GM19240 (cell line): ENCODE measurements around the gene LPP.

Experiments used
- DNase-seq: peaks from one replicate; pipeline ENCODE4 v3.0.0; 2011; ENCODE audit warnings: low spot score; ENCODE audit not compliant: insufficient read length

LPP gene

DNA sequence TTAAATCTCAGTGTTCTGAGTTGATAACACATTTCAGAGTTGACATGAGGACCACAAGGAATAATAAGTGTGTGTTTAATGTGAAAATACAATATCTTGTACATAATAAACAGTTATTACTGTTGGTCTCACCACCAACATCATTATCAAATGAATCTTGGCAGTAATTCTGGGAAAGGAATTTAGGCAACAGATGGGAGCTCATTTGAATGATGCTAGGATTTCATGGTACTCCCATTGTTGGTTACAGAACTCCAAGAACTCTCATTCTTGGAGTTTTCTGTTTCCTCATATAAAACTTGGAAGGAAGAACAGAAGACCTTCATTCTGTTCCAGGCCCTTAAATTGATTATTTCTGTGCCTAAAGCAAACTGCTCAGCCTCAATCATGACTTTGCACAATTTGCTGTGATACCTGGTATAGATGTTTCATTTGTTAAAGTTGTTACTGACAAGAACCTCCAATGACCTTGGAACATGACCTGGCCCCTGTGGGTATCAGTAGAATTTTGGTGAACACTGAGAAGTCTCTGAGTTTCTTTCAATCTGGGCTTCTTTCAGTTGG, 385.8 kb downstream of the LPP start:
- DNase-seq = no peak

DNA sequence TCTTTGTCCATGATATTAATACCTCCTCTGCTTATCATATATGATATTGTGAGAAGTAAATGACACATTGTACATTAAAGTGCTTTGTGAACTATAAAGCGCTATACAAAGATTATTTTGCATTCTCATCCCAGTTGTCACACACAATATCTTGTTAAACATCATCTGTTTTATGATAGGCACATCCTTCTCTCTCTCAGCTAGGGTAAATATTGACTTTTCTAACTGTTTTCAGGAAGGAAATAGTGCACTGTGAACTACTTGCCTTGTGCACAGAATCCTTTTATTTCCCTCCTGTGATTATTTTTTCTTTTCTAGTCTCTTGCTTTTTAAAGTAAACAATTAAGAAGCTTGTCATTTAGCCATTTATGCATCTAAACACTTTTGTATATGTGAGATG, 388.2 kb downstream of the LPP start:
- no peak for DNase-seq

DNA sequence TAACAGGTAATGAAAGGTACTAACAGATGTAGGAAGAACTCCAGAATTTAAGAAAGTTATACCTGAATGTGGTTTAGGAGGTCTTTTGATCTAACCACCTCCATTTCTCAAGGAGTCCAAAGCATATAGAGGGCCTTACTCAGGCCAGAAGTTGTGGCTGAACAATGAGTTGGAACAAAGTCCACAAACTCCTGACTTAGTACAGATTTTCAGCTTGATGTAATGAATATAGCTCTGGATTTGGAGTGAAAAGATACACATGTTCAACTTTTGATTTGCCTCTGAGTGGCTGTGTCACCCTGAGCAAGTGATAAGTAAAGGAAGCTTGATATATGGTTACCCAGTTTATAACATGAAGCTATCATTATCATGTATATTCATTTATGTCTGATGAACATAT, 390.1 kb downstream of the LPP start:
- DNase-seq = no peak

DNA sequence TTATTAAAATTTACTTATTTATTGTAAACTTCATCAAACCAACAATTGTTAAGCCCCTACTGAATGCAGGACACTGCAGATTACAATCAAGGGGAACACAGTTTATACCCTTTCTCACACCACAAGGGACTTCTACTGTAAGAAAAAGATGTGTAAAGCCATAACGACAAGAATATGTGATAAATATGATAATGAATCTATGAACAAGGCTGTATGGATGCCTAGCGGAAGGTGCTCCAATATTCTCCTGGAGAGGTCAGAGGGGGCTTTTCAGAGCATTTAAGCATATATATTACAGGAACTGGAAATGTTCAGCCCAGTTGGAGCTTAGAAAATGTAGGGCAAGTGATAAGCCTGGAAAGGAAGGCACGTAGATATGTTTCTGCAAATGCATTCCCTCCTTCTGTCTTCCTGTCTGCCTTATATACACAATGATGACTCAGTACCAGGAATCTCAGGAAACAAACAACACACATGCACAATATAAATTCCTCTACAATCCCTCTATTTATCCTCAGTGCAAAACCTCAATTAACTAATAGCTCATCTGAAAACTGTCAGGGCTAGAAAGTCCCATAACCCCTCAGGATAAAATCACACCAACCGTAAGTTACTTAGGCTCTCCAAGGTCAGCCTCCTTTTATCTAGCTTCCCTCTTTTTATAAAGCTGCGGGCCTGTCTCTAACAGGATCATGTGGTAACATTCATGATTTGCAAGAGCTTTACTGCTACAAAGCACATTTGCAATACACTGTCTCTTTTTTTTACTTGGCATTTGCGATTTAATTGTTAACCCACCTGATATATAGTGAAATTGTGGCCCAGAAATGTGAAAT, 393.1 kb downstream of the LPP start:
- DNase-seq = no peak

DNA sequence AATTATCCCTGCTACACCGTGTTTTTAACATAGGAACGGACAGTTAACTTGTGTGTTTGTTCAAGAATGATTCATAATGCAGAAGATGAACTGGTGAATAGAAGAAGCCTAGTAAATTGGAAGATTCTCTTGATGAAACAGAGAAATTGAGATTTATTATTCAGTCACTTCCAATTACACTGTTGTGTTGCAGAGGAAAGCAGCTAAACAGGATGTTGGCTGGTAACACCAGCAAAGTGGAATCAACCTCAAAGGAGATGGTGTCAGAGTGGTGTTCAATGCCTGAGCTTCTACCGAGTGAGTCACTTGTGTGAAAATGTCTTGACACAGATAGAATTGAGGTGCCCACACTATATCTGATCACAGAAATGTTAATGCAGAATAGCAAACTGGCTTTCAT, 399.6 kb downstream of the LPP start:
- no peak for DNase-seq

DNA sequence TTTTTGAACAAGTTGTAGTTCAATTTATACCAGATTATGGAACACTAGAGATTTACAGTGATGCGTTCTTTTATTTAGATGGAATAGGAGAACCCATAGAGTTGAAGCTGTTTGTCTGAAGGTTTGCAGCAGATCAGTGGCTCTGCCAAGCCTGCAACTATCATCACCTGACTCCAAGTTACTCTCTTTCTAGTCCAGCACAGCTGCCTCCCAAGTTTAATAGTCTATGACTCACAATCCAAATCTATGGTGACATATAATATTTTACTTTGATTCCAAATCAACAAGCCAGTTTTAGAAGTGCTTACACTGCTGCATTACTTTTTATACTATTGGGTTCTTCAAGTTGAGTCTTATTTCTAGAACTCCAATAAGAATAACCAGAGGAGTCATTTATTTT, 400.4 kb downstream of the LPP start:
- no peak for DNase-seq

DNA sequence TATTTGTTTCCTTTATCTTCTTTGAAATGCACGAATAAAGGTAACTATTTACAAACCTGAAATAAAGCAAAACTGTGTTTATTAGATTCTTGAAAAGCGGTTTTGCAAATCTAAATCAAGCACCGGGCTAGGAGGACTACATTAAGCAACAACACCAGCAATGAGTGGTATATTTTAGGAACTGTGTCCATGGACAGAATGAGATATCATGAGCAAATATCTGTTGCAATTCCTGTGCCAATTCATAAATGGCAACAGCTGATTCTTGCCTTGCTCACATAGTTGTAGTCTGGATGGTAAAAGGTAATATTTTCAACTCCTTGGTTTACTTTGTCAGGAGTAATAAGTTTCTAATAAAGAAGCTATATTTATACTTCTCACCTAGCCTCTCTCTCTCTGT, 403.3 kb downstream of the LPP start:
- DNase-seq = no peak

DNA sequence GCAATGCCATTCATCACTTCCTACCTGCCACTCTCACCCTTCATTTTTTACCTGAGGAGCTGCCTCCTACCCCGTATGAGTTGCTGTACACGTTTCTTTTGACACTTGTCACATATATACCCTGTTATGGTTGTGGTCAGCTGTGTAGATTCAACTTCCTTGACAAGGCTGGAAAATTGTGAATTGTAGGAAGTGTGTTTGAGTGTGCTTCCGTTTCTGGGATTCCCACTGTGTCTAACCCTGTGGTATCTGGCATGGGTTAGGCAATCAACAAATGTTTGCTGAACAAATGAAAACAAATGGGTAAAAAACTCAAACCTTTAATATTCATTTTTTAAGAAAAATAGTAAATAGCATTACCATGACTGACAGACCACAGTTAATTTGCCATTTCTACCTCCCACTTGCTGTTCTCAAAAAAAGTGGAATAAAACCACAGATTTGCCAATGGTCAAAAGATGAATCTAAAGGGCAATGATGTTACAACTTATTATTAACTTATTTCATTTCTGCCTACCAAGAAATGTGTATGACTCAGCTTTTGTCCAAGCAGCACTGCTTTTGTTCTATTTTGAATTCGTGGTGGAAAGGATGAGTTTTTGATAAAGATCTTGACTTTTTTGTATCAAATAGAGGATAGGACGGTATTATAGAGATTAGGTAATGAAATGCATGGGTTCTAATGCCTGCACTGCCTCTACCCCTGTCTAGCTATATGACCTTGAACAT, 404.6 kb downstream of the LPP start:
- DNase-seq = no peak

DNA sequence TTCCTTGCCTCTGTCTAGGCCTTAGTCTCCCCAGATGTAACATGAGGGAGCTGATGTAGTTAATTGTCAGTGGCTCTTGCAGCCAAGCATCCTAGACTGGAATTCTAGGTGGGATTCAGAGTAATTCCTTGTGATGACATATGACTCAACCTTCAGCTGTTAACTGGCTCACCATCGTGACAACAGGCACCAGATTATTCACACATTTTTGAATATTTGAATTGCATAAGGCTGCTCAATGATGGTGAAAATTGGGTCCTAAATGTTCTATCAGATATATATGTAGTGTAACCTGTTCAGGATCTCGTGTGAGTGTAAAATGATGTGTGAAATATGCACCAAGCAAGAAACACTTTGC, 405.1 kb downstream of the LPP start:
- DNase-seq = no peak

DNA sequence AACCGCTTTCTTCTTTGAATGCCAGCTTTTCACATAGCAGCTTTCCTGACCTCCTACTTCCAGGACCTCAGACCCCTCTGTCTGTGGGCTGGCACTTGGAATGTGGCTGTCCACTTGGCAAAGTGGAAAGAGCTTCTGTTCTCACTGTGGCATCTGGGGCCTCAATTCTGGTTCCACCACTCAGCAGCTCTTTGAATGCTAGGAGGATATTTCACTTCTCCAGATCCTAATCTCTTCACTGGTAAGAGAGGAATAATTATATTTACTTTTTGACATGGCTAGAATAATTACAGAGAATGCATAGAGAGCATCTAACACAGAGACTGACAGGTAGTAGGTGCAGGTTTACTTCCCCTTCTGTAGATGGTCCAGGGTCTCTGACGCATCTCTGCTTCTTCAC, 405.9 kb downstream of the LPP start:
- no peak for DNase-seq

DNA sequence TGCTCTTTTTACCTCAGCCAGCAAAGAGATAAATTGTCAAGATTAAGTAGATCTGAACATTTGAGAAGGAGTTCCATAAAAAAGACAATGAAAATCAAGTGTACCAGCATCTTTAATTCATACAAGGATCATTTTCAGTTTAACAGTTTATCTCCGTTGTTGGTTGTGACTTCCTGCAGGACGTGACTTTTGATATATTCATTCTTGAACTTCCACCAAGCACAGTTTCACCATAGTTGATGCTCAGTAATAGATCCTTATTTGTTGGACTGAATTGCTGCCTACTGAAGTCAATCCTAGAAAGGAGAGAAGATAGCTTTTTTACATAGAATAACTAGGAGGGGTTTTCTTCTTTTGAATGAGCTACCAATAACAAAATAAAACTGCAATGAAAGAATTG, 408.2 kb downstream of the LPP start:
- no peak for DNase-seq

DNA sequence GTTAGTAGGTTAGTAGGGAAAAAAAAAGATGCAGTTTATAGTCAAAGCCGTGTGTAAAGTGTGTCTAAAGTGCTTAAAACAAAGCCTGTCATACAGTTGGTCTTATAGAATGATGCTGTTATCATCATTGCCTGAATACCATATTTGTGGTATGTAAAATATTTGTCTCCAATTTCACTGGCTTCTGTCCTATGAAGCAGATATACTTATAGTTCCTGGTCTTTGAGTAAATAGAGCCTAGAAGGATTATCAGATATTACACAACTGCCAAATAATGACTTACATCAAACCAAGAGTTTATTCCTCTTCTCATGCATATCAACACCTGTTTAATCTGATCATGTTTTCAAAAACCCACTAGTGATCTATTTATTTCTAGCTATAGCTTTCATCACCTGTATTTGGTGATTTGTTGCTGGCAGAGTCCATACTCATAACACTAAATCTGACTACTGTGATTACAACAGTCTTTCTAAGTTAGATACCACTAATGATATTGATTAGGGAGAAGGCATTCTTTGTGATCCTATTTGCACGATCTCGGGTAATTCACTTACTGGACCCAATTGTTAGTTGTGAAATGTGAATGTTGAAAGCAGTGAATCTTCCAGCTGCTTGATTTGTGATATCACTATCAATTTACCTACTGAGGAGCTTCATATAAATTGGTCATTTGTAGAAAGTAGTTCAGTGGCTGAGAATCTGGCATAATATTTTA, 413.7 kb downstream of the LPP start:
- DNase-seq = no peak

DNA sequence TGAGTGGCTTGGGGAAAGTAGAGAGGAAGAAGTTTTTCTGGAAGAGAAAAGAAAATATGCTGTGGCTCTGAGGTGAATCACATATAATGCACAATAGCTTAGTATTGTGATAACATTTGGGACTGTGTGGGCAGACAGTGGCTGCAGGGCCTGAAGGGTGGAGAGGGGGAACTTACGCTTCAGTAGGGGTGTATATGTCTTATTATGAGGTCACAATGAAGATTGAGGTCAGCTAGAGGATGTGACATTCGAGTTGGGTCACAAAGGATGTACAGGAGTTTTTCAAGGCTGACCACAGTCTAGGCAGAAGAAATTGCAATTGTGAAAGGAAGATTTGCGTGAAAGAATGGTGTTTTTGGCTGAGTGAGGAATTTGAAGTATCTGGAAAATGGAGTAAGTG, 414.8 kb downstream of the LPP start:
- no peak for DNase-seq

DNA sequence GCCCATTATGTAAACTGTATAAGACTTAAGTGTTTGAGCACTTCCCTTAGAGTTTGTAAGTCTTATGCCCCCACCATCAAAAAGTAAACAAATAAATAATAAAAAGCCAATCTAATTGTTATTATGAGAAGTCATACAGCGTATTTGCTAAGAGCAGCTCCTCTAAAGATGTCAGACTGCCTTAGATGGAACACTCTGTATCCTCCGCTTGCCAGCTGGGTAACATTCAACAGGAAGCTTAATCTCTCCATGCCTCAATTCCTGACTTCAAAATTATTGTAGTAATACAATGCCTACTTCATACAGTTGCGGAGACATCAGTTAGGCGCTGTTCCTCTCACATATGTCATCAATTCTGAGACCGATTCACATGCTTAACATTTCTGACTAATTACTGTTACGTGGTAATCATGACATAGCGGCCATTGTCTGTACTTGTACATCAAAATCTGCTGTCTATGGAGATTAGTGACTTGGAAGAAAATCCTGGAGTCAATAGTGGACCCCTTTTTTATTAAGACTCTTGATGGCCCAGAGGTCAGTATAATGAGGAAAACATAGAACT, 417.7 kb downstream of the LPP start:
- no peak for DNase-seq

DNA sequence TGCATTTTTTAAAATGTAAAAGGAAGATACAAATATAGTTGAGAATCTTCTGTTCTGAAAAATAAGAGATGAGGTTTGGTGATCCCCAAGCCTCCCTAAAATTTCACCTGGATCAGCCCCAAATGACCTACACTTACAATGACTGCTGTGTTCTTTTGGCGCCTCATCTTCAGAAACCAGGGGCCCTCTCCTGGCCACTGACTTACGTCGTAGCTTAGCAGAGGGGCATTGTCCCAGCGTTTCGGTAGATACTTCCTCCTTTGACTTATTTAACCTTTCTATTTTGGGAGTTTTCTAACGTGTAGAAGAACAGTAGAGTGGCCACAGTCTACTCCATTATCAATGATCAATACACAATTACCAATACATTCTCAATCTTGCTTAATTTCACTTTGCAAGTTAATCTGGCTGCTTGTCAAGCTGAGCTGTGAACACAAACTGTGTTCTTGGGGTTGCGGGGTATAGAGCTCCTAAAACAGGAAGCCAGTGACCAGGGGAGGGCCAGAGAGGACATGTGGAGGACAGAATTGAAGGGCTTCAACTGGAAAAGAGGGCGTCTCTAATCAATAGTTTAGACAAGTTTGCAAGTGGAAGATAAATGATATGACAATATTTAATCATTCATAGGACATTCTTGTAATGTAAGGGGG, 419.5 kb downstream of the LPP start:
- DNase-seq = no peak

DNA sequence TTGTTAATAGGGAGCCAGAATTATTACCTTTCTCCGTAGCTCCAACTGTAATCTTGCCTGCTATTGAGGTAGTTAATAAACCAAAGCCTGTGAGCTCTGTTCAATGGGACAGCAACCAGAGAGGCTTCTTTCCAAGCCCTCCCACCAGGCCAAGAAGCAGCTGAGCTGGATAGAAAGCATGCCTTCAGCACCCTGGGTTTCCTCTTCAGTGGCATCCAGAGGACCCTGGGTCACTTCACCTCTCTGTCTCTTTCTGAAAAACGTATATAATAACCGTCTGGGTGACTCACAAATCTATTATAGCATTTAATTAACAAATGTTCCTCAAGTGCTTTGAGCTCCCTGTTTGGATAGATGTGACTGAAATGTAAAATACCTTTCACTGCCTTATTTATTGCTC, 420.0 kb downstream of the LPP start:
- DNase-seq = no peak

DNA sequence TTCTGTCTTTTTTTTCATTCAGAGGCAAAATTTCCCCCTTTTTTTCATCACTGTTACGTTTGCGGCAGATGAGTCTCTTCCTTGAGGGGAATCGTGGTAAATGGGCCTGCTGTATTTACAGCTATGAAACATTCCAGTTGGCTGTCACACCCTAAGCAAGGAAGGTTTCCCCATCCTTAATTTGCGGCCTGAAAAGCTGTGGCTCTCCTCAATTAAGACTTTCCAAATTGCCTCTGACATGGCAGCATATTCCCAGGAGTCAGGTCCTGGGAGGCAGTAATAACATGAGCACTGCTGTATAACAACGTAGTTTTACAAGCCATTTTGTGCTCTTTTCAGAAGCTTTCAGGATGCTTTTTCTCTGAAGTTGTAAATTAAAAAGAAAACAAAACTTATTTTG, 420.9 kb downstream of the LPP start:
- DNase-seq = no peak

DNA sequence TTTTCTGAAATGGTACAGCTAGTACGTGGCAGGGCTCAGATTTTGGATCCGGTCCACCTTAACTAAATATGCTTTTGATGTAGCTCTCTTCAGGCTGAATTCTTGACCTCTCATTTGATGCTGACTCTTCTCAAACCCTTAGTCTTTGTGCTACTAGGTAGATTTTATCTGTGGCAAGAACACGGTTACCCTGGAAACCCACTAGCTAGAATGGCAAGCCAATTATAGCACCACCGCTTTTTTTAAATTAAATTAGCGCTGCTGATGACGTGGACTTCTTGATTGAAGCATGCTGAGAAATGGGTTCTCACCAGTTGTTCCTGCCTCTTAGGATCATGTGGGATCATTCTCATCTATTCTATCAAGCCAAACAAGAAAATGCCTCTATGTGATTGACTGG, 421.5 kb downstream of the LPP start:
- DNase-seq = no peak

DNA sequence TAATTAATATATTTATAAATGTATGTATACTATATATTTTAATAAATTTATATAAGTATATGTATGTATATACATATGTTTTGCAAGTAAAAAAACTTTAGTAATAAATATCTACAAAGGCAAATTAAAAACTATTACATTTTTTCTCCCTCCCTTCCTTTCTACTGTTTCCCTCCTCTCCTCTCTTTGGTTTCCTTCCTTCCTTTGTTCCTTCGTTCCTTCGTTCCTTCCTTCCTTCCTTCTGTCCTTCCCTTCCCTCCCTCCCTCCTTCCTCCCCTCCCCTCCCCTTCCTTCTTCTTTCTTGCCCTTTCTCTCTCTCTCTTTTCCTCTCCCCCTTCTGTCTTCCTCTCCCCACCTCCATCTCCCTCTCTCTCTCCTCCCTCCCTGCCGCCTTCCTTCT, 423.6 kb downstream of the LPP start:
- no peak for DNase-seq

DNA sequence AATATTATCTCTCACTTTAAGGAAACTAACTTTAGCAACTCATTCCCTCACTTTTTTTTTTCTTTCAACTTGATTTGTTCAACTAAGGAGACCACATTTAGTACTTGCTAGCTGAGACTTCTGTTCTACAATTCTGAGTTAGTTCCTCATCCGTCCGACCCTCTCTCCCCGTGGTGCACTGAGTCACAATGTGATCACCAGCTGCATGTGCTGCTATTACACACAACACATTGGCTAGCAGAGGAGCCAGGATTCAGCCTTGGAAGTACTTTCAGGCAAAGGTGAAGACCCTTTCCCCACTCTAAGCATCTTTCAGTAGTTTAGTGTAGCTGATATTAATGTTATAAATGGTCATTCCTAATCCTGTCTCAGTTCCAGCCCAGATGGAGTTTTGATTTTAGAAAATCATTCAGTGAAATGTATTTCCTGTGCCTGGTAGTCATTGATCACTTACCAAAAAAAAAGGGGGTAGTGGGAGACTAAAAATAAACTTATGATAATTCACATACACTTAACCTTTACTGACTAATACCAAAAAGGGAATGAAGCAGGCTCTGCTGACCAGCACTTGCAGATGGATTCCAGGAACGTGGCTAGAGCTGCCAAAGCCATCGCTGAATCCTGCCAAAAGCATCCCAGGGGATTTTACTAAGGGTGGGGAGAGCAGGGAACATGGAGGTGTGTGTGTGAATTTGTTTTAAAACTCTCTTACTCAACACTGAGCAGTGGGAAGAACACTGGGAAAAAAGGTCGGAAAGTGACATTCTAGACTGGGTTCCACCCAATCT, 424.8 kb downstream of the LPP start:
- no peak for DNase-seq

DNA sequence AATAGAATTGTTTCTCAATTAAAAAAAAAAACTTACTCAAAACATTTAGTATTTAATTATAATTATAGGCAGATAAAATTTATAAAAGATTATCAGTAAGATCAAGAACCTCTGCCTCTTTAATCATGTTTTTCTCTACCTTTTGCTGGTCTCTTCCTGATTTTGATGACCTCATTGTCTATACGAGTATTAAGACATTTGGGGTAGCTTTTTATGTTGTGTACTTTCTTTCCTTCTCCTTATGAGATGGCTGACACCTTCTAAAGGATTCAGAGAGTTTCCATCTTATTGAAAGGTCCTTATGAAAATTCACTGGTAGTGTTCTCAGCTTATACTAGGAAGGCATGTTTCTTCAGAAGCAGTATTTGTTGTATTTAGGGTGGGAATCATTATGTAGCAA, 426.3 kb downstream of the LPP start:
- DNase-seq = no peak
